ENCODE results near the gene TRAF7.

Gene TRAF7

GRCh38 chr16:2181952-2182351, 26.4 kb downstream of the TRAF7 start:
- no peak for DNase-seq (ENCODE audit: low read depth, low spot score)

GRCh38 chr16:2183671-2184070, 28.1 kb downstream of the TRAF7 start:
- no peak for DNase-seq (ENCODE audit: low read depth, low spot score)

DNA sequence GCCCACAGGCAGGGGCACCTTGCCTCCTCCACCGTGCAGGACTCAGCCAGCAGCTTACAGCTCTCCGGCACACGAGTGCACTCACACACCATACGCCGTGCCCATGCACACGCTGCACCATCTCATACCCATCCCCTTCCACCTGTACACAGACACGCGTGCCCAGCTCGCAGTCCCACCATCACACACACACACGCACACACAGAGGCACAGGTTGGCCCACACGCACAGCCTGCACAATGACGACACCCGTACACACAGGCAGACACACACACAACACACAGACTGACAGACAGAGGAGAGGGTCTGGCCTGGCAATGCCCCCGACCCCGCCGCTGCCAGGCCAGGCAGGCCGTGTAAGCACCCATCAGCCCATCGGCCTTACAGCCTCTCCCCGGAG, 28.8 kb downstream of the TRAF7 start:
- no peak for DNase-seq (ENCODE audit: low read depth, low spot score)

GRCh38 chr16:2184962-2185361, 29.4 kb downstream of the TRAF7 start:
- DNase-seq (ENCODE audit: low read depth, low spot score): no peak

- no peak for DNase-seq (ENCODE audit: low read depth, low spot score)
Observed at GRCh38 chr16:2186064-2186463, 30.5 kb downstream of the TRAF7 start.

GRCh38 chr16:2186505-2186904, 30.9 kb downstream of the TRAF7 start:
- no peak for DNase-seq (ENCODE audit: low read depth, low spot score)

DNA sequence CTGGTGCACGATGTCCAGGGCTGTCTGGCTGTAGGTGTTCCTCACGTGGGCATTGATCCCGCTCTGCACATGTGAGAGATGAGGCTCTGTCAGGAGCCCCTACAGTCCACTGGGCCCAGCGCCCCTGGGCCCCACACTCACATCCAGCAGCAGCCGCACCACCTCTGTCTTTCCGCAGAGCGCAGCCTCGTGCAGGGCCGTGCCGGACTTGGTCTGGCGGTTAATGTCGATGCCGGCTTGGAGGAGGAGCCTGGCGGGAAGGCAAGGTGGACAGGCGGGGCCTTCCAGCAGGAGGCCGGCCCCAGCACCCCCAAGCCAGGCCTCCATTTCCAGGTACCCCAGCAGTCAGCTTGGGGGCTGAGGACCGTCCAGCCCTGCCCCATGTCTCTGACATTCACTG, 31.6 kb downstream of the TRAF7 start:
- DNase-seq (ENCODE audit: low read depth, low spot score): no peak

DNA sequence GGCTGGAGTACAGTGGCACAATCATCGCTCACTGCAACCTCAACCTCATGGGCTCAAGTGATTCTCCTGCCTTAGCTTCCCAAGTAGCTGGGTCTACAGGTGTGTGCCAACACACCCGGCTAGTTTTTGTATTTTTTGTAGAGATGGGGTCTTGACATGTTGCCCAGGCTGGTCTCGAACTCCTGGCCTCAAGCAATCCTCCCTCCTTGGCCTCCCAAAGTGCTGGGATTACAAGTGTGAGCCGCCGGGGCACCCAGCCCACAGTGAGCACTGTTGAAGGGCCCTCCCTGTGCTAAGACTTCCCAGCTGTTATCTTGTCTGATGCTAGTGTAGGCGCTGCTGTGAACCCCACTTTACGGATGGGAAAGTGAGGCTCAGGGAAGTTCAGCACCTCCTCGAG, 32.8 kb downstream of the TRAF7 start:
- no peak for DNase-seq (ENCODE audit: low read depth, low spot score)

GRCh38 chr16:2189252-2189893, 33.8 kb downstream of the TRAF7 start:
- DNase-seq (ENCODE audit: low read depth, low spot score): no peak

DNA sequence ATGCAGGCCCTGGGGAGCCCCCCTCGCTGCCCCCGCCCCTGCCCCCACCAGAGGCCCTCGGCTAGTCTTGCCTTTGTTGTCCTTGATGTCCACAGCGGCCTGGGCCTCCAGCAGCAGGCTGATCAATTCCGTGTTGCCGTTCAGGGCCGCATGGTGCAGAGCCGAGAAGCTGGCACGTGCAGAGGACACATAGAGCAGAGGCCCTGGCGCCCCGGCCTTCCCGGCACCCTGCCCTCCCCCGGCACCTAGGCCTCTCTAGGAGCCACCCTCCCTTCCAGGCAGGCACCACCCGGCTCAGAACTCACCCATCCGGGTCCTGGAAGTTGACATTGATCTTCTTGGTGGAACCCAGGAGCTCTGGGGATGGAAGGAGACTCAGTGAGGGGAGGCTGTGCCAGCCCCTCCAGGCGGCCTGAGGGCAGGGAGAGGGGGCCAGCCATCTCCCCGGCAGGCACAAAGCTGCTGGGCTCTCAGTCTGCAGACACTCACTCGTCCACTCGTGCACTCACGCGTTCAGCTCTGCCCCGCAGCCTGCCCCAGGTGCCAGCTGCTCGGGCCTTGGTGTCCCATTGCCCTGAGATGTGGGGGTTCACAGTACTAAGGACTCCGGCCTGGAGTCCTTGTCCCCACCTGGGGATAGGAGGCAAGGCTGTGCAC, 34.5 kb downstream of the TRAF7 start:
- DNase-seq (ENCODE audit: low read depth, low spot score): no peak

GRCh38 chr16:2190659-2191445, 35.3 kb downstream of the TRAF7 start:
- no peak for DNase-seq (ENCODE audit: low read depth, low spot score)

DNA sequence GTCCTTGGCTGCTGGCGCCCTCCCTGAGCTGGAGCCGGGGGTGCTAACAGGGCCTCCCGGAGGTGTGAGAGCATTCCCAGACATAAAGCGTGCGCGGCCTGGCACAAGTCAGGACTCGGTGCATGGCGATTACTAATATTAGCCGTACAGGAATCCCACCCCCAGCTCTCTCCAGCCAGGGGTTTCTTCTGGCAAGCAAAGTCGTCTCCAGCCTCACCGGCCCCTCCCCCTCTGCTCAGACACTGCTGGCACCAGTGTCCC, 35.8 kb downstream of the TRAF7 start:
- no peak for DNase-seq (ENCODE audit: low read depth, low spot score)

DNA sequence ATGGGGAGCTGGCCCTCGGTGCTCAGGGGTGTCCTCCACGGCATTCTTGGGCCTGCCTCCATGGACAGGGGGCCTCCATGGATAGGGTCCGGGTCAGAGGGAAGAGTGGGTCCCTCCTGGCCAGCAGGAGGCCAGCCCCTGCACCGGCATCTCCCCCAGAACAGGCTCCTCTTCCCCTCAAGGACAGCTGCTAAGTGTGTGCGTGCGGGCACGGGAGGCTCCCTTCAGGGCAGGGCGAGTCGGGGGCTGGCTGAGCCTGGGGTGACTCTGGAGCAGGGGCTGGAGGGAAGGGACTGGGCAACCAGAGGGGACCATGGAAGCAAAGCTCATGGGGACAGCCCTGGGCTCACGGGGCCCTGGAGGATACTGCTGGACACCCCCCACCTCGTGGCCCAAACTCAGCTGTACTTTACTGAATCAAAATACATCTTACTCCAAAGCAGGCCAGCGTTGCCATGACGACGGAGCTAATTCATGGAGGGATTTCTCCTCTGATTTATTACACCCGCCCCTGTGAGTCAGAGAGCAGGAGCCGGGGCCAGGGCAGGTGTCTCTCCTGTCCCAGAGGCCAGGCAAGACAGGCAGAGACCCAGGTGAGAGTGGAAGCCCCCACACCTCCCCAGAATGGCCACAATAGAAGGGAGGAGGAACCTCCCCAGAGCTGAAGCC, 38.7 kb downstream of the TRAF7 start:
- DNase-seq (ENCODE audit: low read depth, low spot score): no peak

DNA sequence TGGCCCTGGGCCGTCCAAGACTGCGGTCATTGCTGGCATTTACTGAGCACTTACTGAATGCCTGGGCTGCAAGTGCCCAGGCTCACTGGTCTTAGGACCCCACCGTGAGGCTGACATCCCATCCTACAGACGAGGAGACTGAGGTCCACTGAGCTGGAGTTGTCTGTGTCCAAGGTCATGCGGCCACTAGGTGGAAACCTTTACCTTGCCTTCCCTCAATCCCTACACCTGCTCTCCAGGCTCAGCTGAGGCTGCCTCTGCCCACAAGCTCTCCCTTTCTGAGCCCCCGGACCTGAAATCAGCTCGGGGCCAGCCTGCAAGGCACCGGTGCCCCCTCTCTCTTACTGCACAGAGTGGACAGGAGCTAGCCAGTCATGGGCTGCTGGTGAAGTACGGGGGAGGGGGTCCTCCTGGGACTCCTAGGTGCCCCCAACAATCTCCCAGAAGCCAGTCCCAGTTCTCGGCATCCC, 39.3 kb downstream of the TRAF7 start:
- no peak for DNase-seq (ENCODE audit: low read depth, low spot score)

- DNase-seq (ENCODE audit: low read depth, low spot score): no peak
Observed at GRCh38 chr16:2195322-2196161, 40.0 kb downstream of the TRAF7 start.

- DNase-seq (ENCODE audit: low read depth, low spot score): no peak
Observed at GRCh38 chr16:2196162-2196980, 40.8 kb downstream of the TRAF7 start, which contains the start of gene CASKIN1. Gene CASKIN1 (minus strand): TSS chr16:2196605. CDS start chr16:2196432, 173 bp downstream.

- DNase-seq (ENCODE audit: low read depth, low spot score): no peak
Observed at GRCh38 chr16:2196981-2197511, 41.5 kb downstream of the TRAF7 start.

DNA sequence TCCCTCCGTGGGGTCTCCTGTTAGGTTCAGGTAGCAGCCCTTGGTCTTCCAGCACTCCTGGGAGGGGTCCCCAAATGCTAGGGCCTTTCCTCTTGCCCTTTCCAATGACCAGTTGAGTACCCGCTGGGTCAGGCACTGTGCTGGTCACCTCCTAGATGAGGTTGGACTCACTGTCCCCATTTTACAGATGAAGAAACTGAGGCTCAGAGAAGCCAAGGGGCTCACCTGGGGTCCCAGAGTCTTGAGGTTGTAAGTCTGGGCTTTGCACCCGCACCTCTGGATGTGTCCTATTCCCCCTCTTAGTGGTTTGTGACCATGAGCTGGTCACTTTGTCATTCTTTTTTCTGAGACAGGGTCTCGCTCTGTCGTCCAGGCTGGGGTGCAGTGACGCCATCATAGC, 42.2 kb downstream of the TRAF7 start:
- DNase-seq (ENCODE audit: low read depth, low spot score): no peak

- DNase-seq (ENCODE audit: low read depth, low spot score): no peak
Observed at GRCh38 chr16:2198283-2198682, 42.7 kb downstream of the TRAF7 start.

- no peak for DNase-seq (ENCODE audit: low read depth, low spot score)
Observed at GRCh38 chr16:2199095-2199494, 43.5 kb downstream of the TRAF7 start.
